ENCODE results near the gene MYH3. TPM values are rescaled to one million over a fixed set of nuclear protein-coding genes. Genes with fewer than 3 reads are reported as not detected.

MYH3 gene
- 0.43 and 1.1 TPM in 2 replicates for total RNA-seq

DNA sequence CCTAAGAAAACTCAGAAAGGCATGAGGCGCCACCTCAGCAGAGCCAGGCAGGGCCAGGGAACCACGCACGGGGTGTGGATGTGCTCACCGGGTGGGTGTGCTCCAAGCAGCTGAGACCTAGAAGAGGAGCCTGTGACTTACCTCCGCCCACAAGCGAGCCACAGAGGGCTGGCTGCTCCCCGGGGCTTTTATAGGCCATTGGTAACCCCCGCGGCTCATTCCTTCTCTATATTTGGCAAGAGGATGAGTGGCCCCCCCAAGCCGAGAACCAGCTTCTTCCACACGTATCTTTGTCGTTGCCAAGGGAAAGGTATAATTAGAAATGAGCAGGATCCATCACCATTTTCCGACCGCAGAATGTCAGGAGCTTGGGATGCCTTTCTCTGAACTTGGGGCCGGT is at the start of gene MYH3:
Gene MYH3, minus strand, starts transcription at position 162 of the 400 bp plus-strand sequence. CDS start 2,245 bp downstream, outside the sequence.

DNA sequence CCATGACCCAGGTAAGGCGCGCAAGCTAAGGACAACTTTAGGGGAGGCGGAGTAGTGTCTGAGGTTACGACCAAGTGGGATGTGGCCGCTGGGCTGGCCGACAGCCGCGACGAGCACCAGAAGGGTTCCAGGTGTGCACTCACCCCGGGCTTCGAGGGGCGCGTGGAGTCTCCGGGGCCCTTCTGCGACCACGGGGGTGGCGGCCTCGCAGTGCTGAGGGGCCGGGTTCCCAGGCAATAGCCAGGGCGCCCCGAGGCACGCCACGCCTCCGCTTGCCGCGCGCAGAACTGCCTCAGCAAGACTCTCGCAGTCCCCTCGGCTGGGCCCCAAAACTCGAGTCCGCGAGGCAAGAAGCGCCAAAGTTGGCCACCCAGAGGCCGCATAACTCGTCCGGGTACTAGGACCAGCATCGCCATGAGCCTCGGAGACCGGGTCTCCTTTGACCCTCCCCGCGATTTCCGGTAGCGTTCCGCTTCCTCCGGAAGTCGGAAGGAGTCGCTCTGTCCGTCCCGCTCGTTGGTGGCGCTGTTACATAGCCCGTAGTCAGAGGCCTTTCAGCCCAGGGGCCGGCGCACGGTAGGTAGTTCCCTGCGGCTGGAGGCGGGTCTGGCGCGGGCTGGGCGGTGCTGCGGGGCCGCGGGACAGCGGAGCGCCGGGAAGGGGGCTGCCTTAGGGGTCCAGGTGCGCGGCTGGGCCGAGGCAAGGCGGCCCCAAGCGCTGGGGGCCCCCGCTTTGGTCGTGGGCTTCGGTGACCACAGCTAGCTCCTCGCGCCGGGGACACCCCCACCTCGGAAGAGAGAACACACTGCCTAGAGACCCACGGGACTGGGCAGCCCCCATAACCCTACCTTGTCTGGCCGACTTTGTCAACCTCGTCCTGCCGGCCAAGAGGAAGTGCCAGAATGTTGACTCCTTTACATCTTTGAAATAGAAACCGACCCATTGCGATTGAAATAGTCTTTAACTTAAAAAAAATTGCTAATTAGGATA is 40.3 kb upstream of the MYH3 start, which contains the start of the genes ADPRM and SCO1:
Gene ADPRM, plus strand, starts transcription at position 503 of the 990 bp plus-strand sequence. CDS start 7,333 bp downstream, outside the sequence.
Gene SCO1, minus strand, starts transcription at position 442 of the 990 bp plus-strand sequence. Its CDS starts 26 bp downstream, at position 416.

Other genes with a start within 250 kb of the MYH3 start
- gene MYH8, start 235.4 kb downstream of the MYH3 start, total RNA-seq, result under 0.01 TPM in 1 of 2 replicates, not detected in the other
- not detected in 2 replicates for gene MYH4, start 187.8 kb downstream of the MYH3 start, total RNA-seq
- 0.09 TPM in 1 of 2 replicates, not detected in the other for gene MYH1, start 138.8 kb downstream of the MYH3 start, total RNA-seq
- gene MYH2, start 107.7 kb downstream of the MYH3 start, total RNA-seq, result under 0.01 and 0.46 TPM in 2 replicates
- gene SCO1, start 40.2 kb upstream of the MYH3 start, total RNA-seq, result 20.8 and 27.8 TPM in 2 replicates
- 14.6 and 19.5 TPM in 2 replicates for gene ADPRM, start 40.3 kb upstream of the MYH3 start, total RNA-seq
- 2.4 and 3.8 TPM in 2 replicates for gene TMEM220, start 72.7 kb upstream of the MYH3 start, total RNA-seq
- gene TMEM238L, start 146.8 kb upstream of the MYH3 start, total RNA-seq, result not detected in 2 replicates
- gene PIRT, start 180.8 kb upstream of the MYH3 start, total RNA-seq, result not detected in 2 replicates

All from smooth muscle cell of bladder (primary cell).